Activated T-cell treated with anti-CD3 and anti-CD28 coated beads, Interleukin-2, amount 50 U/mL, for 72 hours (primary cell): Measurements from ENCODE around the gene RPS19BP1. TPM values are rescaled to one million over a fixed set of nuclear protein-coding genes. Genes with fewer than 3 reads are reported as not detected.

Source experiments
- ATAC-seq, 2 donors: fragments of 150-1000 bp; cut with Tn5 transposase; replicated peaks in 1 of 2; 2 replicates each; pipeline ENCODE4 v1.10.0; 2021; ENCODE audit warnings: moderate library complexity in 2 of 2, mild to moderate bottlenecking in 1 of 2
- DNase-seq, 2 donors: peaks; one replicate each; pipeline ENCODE4 v3.0.0; 2021 to 2022; ENCODE audit warnings: mixed read lengths in 1 of 2
- H3K27ac Mint-ChIP-seq: one replicate; pipeline ENCODE4 v1.8.0; 2022; ENCODE audit warnings: mild to moderate bottlenecking, moderate library complexity, mixed read lengths
- H3K27me3 Mint-ChIP-seq: one replicate; pipeline ENCODE4 v1.8.0; 2022; ENCODE audit warnings: low read depth, mixed read lengths
- H3K36me3 Mint-ChIP-seq, 2 donors: one replicate each; pipeline ENCODE4 v1.8.0; 2022; ENCODE audit warnings: mixed read lengths in 2 of 2, mild to moderate bottlenecking in 1 of 2; ENCODE audit not compliant: insufficient read depth in 2 of 2
- H3K4me1 Mint-ChIP-seq: one replicate; pipeline ENCODE4 v1.8.0; 2022; ENCODE audit warnings: low read depth, mixed read lengths
- H3K4me3 Mint-ChIP-seq, 2 donors: one replicate each; pipeline ENCODE4 v1.8.0; 2022; ENCODE audit warnings: mild to moderate bottlenecking in 2 of 2, mixed read lengths in 2 of 2, moderate library complexity in 2 of 2
- H3K9me3 Mint-ChIP-seq, 2 donors: one replicate each; pipeline ENCODE4 v1.8.0; 2022; ENCODE audit warnings: mixed read lengths in 2 of 2
- total RNA-seq, 2 donors: library from RNA; stranded (reverse); gene quantifications; one replicate each; pipeline ENCODE4 v1.2.3, GENCODE V29; 2022

Gene RPS19BP1
- total RNA-seq, 2 donors from 2014 or later, result 78.3 to 82.0 TPM

- Mint-ChIP-seq H3K4me3 (no peak overlapping the region), H3K27ac (no peak overlapping the region), H3K9me3 (no peaks in the 10 kb centered on the region), H3K36me3 (no peaks in the 10 kb centered on the region), H3K4me1 (no peaks in the 10 kb centered on the region), H3K27me3 (no peaks in the 10 kb centered on the region)
- no peak for ATAC-seq
- no peak for DNase-seq
These were observed 49.8 kb downstream of the RPS19BP1 start for GRCh38 chr22:39482768-39483167.

DNA sequence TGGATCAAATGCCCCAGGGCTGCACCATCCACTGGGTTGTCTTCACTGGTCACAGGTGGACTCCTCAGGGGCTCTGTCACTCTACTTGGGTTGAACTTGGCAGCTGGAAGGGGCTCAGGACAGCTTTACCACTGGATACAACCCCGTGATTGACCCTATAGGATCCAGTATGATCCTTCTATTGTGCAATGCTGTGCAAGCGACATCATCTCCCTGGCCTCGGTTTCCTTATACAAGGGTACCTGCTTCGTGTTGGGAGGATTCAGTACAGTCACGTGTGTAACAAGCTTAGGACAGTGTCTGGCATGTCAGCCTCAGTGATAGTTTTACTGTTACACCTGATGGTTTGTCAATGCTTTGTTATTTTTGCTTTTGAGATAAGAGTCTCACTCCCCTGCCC lies 51.0 kb downstream of the RPS19BP1 start:
- Mint-ChIP-seq H3K4me1 (no peaks in the 10 kb centered on the region), H3K36me3 (no peaks in the 10 kb centered on the region), H3K4me3 (no peak overlapping the region), H3K9me3 (no peaks in the 10 kb centered on the region), H3K27me3 (no peaks in the 10 kb centered on the region), H3K27ac (no peak overlapping the region)
- no peak for ATAC-seq
- DNase-seq, result no peak

- H3K36me3 Mint-ChIP-seq, result no peaks in the 10 kb centered on the region
- H3K27me3 Mint-ChIP-seq, result no peaks in the 10 kb centered on the region
- no peak overlapping the region for H3K4me3 Mint-ChIP-seq
These were observed 51.5 kb downstream of the RPS19BP1 start for GRCh38 chr22:39481054-39481453.

DNA sequence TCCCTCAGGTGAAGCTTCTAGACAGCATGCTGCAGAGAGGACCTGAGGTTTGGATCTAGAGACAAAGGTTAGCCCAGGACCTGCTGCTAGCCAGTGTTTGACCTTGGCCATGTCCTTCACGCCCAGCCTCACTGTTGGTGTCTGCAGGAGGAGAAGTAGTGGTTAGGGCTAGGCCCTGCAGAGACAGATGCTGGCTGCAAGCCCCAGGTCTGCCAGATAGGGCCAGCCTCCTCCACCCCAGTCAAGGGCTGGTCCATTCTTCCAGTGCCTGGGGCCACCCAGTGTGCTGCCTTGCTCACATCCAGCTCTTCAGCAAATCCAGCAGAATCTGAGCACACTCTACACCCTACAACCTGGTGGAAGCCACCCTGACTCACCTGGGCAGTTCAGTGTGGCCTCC lies 52.0 kb downstream of the RPS19BP1 start:
- Mint-ChIP-seq H3K36me3 (no peaks in the 10 kb centered on the region), H3K9me3 (no peaks in the 10 kb centered on the region), H3K4me3 (no peak overlapping the region), H3K4me1 (no peaks in the 10 kb centered on the region), H3K27ac (no peak overlapping the region), H3K27me3 (no peaks in the 10 kb centered on the region)
- ATAC-seq, result no peak
- DNase-seq, result no peak

More at GRCh38 chr22:39481054-39481453, 51.5 kb downstream of the RPS19BP1 start:
- Mint-ChIP-seq H3K27ac (no peak overlapping the region), H3K4me1 (no peaks in the 10 kb centered on the region), H3K9me3 (no peaks in the 10 kb centered on the region)
- DNase-seq (no peak), ATAC-seq (no peak)

- H3K4me1 Mint-ChIP-seq, result no peaks in the 10 kb centered on the region
- no peaks in the 10 kb centered on the region for H3K9me3 Mint-ChIP-seq
- DNase-seq (no peak), ATAC-seq (no peak)
- H3K27ac Mint-ChIP-seq, result no peak overlapping the region
- H3K36me3 Mint-ChIP-seq, result no peaks in the 10 kb centered on the region
- no peaks in the 10 kb centered on the region for H3K27me3 Mint-ChIP-seq
- H3K4me3 Mint-ChIP-seq, result no peak overlapping the region
These were observed 53.3 kb downstream of the RPS19BP1 start for GRCh38 chr22:39479254-39479653.

Other genes with a start within 250 kb of the RPS19BP1 start
- gene RPL3, start 213.1 kb downstream of the RPS19BP1 start, total RNA-seq, result 1,000 to 10,000 TPM; 3,380 to 3,455 TPM
- 1 to 10 TPM; 4.4 to 5.3 TPM for gene SYNGR1, start 182.8 kb downstream of the RPS19BP1 start, total RNA-seq
- 10 to 100 TPM; 29.4 to 30.9 TPM for gene TAB1, start 133.0 kb downstream of the RPS19BP1 start, total RNA-seq
- gene MGAT3, start 75.7 kb downstream of the RPS19BP1 start, total RNA-seq, result 1 to 10 TPM; 1.2 to 2.6 TPM
- gene MIEF1, start 30.5 kb downstream of the RPS19BP1 start, total RNA-seq, result 10 to 100 TPM; 49.5 to 58.3 TPM
- 100 to 1,000 TPM; 779 to 836 TPM for gene ATF4, start 12.2 kb downstream of the RPS19BP1 start, total RNA-seq
- under 1 TPM; 0.34 to 0.58 TPM for gene CACNA1I, start 38.0 kb upstream of the RPS19BP1 start, total RNA-seq